Measurements from ENCODE around the gene ARID3B. TPM values are rescaled to one million over a fixed set of nuclear protein-coding genes. Genes with fewer than 3 reads are reported as not detected.

The ARID3B gene
- total RNA-seq, 1 donor from 2014 or later = 70.0 TPM

- no peak for DNase-seq (ENCODE audit: low spot score)
- TF ChIP-seq CTCF (IDR thresholded peaks at IDR 0.05; ENCODE audit: unreplicated experiment) = no peak
- Mint-ChIP-seq H3K9me3 (ENCODE audit: unreplicated experiment) (no peaks in the 10 kb centered on the region), H3K27ac (ENCODE audit: unreplicated experiment) (no peak overlapping the region), H3K4me3 (ENCODE audit: unreplicated experiment) (peak overlapping the region; percentile 15), H3K36me3 (ENCODE audit: low read depth, unreplicated experiment) (no peaks in the 10 kb centered on the region), H3K27me3 (ENCODE audit: unreplicated experiment) (no peaks in the 10 kb centered on the region), H3K4me1 (ENCODE audit: unreplicated experiment) (peaks cover 15% of the 10 kb centered on the region)
These were observed 11.1 kb upstream of the ARID3B start for GRCh38 chr15:74529921-74530320.

GRCh38 chr15:74530771-74531143, 10.3 kb upstream of the ARID3B start:
- Mint-ChIP-seq H3K9me3 (ENCODE audit: unreplicated experiment) (no peaks in the 10 kb centered on the region), H3K4me3 (ENCODE audit: unreplicated experiment) (no peak overlapping the region), H3K4me1 (ENCODE audit: unreplicated experiment) (peaks cover 14% of the 10 kb centered on the region), H3K27me3 (ENCODE audit: unreplicated experiment) (no peaks in the 10 kb centered on the region), H3K36me3 (ENCODE audit: low read depth, unreplicated experiment) (no peaks in the 10 kb centered on the region), H3K27ac (ENCODE audit: unreplicated experiment) (no peak overlapping the region)
- DNase-seq (ENCODE audit: low spot score) = no peak
- no peak for TF ChIP-seq CTCF (IDR thresholded peaks at IDR 0.05; ENCODE audit: unreplicated experiment)

GRCh38 chr15:74531144-74531811, 9.7 kb upstream of the ARID3B start:
- Mint-ChIP-seq H3K36me3 (ENCODE audit: low read depth, unreplicated experiment) (no peaks in the 10 kb centered on the region), H3K27me3 (ENCODE audit: unreplicated experiment) (no peaks in the 10 kb centered on the region), H3K27ac (ENCODE audit: unreplicated experiment) (no peak overlapping the region), H3K4me3 (ENCODE audit: unreplicated experiment) (no peak overlapping the region), H3K9me3 (ENCODE audit: unreplicated experiment) (no peaks in the 10 kb centered on the region), H3K4me1 (ENCODE audit: unreplicated experiment) (peaks cover 14% of the 10 kb centered on the region)
- TF ChIP-seq CTCF (IDR thresholded peaks at IDR 0.05; ENCODE audit: unreplicated experiment) = no peak
- no peak for DNase-seq (ENCODE audit: low spot score)

GRCh38 chr15:74535388-74536084, 5.5 kb upstream of the ARID3B start:
- H3K4me3 Mint-ChIP-seq (ENCODE audit: unreplicated experiment) = no peak overlapping the region

More at GRCh38 chr15:74535388-74536084, 5.5 kb upstream of the ARID3B start:
- H3K4me1 Mint-ChIP-seq (ENCODE audit: unreplicated experiment) = peaks cover 16% of the 10 kb centered on the region
- TF ChIP-seq CTCF (IDR thresholded peaks at IDR 0.05; ENCODE audit: unreplicated experiment) = no peak
- peak overlapping the region; percentile 1 for H3K27ac Mint-ChIP-seq (ENCODE audit: unreplicated experiment)
- no peaks in the 10 kb centered on the region for H3K9me3 Mint-ChIP-seq (ENCODE audit: unreplicated experiment)
- no peak for DNase-seq (ENCODE audit: low spot score)
- no peaks in the 10 kb centered on the region for H3K27me3 Mint-ChIP-seq (ENCODE audit: unreplicated experiment)
- no peaks in the 10 kb centered on the region for H3K36me3 Mint-ChIP-seq (ENCODE audit: low read depth, unreplicated experiment)
